Activated gamma-delta T cell treated with anti-CD3 and anti-CD28 coated beads, Interleukin-2, amount 50 U/mL, for 16 hours (primary cell): ENCODE results near the gene LZTS2.

ENCODE experiments used
- DNase-seq: peaks from one replicate; pipeline ENCODE4 v3.0.0-alpha.2; 2020; ENCODE audit warnings: low read depth

The LZTS2 gene

GRCh38 chr10:101054351-101054750 is 54.7 kb downstream of the LZTS2 start:
- no peak for DNase-seq

DNA sequence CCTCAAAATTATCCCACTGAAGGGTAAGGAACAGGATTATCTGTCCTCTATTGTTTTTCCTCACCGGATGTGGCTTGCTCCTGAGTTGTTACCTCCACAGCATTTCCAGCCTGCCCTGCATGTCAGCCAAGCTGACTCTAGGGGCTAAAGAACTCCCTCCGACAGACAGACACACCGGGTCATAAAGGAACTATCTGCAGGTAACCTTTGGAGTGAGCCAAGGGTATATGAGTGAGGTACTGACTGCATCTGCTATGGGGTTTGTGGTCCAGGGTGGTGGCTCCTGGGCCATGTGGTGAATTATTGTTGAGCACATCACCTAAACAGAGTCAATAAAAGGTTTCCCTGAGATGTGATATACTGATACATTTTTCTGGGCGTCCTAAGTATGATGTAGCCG is 55.3 kb downstream of the LZTS2 start:
- no peak for DNase-seq

DNA sequence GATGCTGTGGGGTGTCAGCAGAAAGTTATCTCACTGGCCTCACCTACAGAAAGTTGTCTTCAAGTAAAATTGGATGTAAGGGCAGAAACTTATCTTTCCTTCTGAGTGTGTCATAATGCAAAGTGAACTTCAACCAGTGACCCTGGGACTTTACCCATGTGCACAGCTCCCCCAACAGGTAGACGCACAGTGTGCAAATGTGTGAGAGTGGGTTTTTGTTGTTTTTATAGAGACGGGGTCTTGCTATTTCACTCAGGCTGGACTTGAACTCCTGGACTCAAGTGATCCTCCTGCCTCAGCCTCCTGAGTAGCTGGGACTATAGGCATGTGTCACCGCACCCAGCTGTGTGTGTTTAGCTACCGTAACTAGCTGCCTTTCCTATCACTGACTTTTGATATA is 55.8 kb downstream of the LZTS2 start:
- DNase-seq = no peak

- no peak for DNase-seq
These were observed 57.0 kb downstream of the LZTS2 start for GRCh38 chr10:101056365-101057151.
